Measurements from ENCODE around the gene FER.

The FER gene

GRCh38 chr5:109177782-109178181, 430.1 kb downstream of the FER start:
- DNase-seq (ENCODE audit: low spot score): no peak

DNA sequence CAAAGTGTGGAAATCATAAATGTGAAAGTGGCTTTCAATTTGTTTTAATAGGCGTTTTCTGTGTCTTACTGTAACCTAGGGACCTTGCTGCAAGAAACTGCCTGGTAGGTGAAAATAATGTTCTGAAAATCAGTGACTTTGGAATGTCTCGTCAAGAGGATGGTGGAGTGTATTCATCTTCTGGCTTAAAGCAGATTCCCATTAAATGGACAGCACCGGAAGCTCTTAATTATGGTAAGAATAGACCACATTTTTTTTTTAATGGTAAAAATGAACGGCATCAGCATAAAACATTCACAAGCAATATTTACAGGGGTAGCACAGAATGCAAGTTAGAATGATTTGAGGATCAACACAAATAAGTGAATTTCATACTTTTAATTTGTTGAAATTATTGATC, 433.0 kb downstream of the FER start:
- DNase-seq (ENCODE audit: low spot score): no peak

GRCh38 chr5:109186759-109187158, 439.1 kb downstream of the FER start:
- peak; percentile 5 for DNase-seq (ENCODE audit: low spot score)

DNA sequence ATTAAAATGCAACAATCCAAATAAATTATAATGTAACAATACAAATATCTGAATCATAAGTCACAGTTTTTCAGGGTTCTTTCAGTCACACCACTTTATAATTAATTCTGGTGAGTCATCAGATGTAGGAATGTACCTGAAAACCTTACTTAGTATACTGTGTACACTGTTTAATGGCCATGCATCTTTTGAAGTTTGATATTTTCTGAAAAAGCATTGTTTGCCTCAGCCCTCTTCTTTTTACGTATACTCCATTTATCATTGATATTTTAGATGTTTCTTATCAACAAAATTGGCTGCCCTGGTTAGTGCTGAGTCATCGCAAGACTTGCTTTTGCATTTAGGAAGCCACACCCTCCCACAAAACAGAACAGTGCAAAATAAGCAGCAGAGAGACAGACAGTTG, 443.5 kb downstream of the FER start:
- DNase-seq (ENCODE audit: low spot score): no peak

DNA sequence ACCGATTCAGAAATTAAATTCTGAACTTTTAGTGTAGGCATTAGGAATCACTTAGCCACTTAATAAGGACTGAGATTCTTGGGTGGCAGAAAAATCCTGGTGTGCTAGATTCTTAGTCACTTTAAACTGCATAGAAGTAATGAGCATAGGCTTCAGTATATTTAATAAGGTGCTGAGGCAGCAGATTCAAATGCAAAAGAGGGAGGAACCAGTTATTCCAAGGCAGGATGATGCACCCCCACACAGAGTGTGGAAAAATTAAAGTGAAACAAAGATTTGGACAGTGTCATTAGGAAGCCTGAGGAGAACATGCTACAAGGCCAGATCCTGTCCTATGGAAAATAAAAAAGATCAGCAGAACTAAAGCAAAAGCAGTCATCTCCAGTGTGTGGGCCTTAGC, 444.3 kb downstream of the FER start:
- no peak for DNase-seq (ENCODE audit: low spot score)

DNA sequence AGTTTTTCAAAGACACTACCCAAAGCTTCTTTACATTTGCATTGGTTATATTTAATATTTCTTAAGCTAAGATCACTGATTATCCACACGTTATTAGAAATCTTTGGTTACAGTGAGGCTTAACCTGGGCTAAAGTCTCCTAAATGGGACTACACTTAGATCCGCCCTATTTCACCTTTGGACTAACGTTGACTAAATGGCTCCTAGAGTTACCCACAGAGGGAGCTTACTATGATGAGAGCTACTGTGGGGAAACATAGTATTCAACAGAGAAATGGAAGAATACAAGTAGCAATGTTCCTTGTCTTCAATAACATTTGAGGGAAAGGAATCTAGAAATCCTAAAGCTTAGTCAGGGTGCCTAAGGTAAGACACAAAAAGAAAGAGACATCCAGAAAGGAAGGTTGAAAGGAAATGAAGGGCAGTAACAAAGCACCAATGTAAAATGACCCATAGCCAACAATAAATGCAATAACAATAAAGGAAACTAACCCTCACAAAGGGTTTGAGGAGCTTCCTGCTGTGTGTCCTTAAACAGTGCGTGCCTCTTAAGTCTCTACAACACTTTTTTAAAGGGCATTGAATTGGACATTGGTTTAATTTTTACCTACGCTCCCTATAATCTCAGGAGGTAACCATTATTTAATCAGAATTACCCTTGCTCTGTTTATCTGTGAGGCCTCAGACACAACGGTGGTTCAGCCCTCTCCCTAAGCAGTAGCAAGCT, 445.0 kb downstream of the FER start:
- no peak for DNase-seq (ENCODE audit: low spot score)

- DNase-seq (ENCODE audit: low spot score): no peak
These were observed 448.0 kb downstream of the FER start for GRCh38 chr5:109195667-109196066.

DNA sequence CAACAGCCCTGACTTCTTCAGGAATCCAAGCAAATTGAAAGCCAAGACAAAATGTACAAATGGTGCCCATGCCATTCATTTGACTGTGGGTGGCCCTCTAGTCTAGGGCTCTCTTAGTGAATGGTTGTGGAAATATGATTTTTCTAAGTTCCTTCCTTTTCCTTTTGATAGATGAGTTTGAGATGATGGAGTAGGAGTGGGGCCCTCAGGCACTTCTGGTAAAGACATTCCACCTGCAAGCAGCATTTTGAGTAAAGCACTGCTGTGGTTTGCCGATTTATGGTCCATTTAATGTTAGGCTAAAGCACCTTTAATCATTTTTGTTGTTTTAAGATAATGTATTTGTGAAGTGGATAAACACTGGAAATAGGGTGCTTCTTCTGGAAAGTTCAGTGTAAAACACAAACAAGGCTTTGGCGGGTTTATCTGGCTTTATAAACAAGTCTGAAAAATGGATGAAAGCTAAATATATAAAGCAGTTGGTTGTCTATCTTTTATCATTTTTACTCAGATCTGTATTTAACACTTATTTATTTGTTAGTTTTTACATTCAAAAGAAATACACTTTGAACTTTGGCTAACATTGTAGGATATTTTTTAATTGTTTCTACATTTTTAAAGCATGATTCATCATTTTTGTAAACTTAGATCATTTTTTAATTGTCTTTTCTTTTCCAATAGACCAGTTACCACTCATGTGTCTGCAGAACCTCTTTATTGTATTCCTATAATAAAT, 448.6 kb downstream of the FER start:
- DNase-seq (ENCODE audit: low spot score): no peak

- no peak for DNase-seq (ENCODE audit: low spot score)
These were observed 449.1 kb downstream of the FER start for GRCh38 chr5:109196823-109197160.

DNA sequence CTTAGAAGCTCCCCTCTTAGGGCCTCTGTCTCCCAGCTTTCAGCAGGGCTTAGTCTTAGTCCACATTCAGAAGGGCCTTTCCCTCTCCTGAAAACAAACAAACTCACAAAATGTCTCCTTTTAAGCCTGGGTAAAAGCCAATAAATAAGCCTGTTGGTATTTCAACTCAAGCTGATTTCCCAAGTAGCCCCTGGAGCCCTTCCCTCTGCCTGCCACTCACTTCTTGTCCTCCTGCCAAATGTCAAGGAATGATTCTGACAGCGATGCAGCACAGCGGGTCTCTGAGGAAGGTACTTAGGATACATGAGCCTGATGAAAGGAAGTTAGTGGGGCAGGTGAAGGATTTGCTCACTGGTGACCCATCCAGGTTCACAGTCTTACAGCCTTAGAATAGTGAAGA, 451.6 kb downstream of the FER start:
- no peak for DNase-seq (ENCODE audit: low spot score)

GRCh38 chr5:109199799-109200620, 452.3 kb downstream of the FER start:
- DNase-seq (ENCODE audit: low spot score): no peak

DNA sequence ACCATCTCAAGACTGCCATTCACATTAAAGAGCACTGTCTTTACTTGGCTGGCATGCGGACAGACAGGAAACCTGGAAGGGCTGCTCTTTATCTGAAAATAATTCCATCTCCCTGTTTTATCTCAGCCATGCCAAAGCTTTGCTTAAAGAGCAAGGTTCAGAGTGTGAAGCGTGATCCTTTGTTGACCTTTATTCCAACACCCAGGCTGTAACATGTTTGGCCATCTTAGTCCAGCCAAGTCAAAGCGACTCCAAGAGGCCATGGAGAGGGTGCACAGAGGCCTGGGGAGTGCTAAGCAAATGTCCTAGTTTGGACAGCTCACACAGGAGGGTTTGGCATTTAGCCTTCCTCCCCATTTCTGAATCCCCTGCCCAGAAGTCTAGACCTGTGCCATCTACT, 467.3 kb downstream of the FER start:
- DNase-seq (ENCODE audit: low spot score): no peak

DNA sequence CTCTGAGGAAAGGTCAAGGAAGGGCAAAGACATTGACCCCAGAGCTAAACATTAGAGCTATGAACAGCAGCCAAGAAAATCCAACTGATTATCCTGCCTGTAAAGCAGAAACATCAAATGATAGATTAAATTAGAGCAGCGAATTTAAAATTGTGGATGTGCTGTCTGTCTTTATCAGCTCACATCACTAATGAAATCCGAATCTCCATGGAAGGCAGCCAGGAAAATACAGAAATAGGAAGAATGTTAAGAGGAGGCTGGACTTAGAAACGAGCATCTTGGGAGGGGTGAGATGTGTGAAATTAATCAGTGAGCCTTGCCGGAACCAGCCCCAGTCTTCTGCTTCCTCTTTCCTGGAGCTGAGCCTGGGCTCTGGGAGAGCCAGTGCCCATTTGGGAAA, 471.1 kb downstream of the FER start:
- DNase-seq (ENCODE audit: low spot score): no peak

DNA sequence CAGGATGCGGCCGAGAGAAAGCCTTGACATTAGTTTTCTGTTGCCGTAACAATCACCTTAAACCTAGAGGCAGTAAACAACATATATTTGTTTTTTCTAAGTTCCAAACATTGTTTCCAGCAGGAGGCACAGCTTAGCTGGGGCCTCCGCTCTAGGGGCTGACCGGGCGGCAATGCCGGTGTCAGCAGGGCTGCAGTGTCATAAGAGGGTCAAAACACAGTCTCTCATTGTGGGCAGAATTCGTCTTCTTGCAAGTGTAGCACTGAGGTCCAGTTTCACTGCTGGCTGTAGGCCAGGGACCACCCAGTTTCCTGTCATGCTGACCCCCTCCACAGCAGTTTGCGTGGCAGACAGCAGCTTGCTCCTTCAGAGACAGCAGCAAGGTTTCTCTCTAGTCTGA, 475.8 kb downstream of the FER start:
- DNase-seq (ENCODE audit: low spot score): no peak

- no peak for DNase-seq (ENCODE audit: low spot score)
These were observed 476.7 kb downstream of the FER start for GRCh38 chr5:109224276-109224882.

- no peak for DNase-seq (ENCODE audit: low spot score)
These were observed 478.3 kb downstream of the FER start for GRCh38 chr5:109225716-109226625.

DNA sequence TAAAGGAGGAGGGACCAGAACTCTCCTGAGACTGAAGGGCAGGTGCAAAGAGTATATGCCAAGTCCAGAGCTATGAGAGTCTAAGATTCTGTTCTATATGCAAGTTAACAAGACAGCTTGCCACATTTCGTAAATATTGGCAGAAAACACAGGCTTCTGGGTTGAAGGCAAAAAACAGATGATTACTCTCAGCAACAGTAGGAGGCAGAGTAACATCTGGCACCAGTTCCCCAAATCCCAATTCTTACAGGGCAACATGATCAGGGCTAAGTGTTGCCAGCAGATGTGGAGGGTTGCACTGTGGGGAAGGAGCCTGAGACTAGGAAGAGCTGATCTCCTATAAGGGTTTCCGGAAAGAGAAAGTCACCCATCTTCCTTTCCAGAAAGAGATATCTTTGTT, 482.7 kb downstream of the FER start:
- no peak for DNase-seq (ENCODE audit: low spot score)

- no peak for DNase-seq (ENCODE audit: low spot score)
These were observed 483.6 kb downstream of the FER start for GRCh38 chr5:109231331-109231730.

DNA sequence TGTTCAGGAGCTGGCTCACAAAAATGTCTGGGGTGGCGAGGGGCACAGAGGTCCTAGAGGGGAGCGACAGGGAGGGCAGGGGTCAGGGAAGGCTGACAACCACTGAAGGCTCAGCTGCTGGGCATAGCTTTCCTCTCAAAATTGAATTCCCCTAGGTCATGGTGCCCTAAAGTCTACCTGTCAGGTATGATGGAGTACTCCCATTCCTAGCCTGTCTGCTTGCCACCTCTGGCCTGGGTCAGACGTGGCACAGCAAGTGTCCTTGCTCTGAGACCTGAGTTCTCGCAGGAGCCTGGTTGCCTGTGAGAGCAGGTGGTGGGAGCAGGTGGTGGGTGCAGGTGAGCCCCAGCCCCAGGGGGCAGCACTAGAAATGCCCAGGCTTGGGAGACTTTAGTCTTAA, 486.7 kb downstream of the FER start:
- DNase-seq (ENCODE audit: low spot score): no peak

DNA sequence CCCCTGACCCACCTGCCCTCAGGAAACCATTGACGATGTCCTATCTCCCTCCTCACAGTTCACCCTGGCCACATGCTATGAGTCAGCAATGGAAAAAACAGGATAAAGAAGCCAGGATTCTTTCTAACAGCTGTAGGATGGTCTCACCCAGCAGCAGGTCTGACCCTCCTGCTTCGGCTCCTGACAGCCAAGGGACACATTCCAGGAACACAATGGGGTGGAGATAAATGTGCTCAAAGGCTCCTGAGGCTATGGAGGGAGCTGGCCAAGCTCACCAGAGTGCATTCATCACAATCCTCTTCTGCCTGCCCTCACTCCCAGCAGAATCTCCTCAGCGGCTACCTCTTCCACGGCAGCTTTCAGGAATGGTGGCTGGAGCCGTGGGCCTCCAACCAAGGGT, 491.8 kb downstream of the FER start:
- DNase-seq (ENCODE audit: low spot score): no peak

- DNase-seq (ENCODE audit: low spot score): no peak
These were observed 494.8 kb downstream of the FER start for GRCh38 chr5:109242518-109242917.

- DNase-seq (ENCODE audit: low spot score): no peak
These were observed 498.7 kb downstream of the FER start for GRCh38 chr5:109246395-109246794.

Data from Ammon's horn (tissue), 1 donor.